H1 (cell line): Measurements from ENCODE around the gene ZMIZ1. TPM values are rescaled to one million over a fixed set of nuclear protein-coding genes. Genes with fewer than 3 reads are reported as not detected.

Experiments
- NRF1 ChIP-seq: IDR thresholded peaks from 2 replicates; pipeline ENCODE4 v1.6.1; 2011; ENCODE audit warnings: mild to moderate bottlenecking, low read depth, low read length, improper control_type of control experiment
- POLR2A ChIP-seq, 2 experiments: IDR thresholded peaks; 1 replicate in 1 of 2; 2 replicates in 1 of 2; pipeline ENCODE4 v1.6.1; 2011; ENCODE audit warnings: low read depth in 2 of 2, low read length in 2 of 2, mild to moderate bottlenecking in 2 of 2; ENCODE audit errors: control extremely low read depth in 1 of 2
- RBBP5 ChIP-seq: IDR thresholded peaks from 2 replicates; pipeline ENCODE4 v1.7.1; 2012; ENCODE audit warnings: low read depth, mild to moderate bottlenecking, inconsistent platforms, low read length, moderate library complexity, borderline replicate concordance
- SAP30 ChIP-seq: fragments of 300-600 bp; sonication (generic); IDR thresholded peaks from 2 replicates; pipeline ENCODE4 v1.7.1; 2012; ENCODE audit warnings: low read length, moderate library complexity, mild to moderate bottlenecking, inconsistent platforms; ENCODE audit not compliant: insufficient read depth, insufficient replicate concordance
- SP2 ChIP-seq: IDR thresholded peaks from 2 replicates; pipeline ENCODE4 v1.6.1; 2012; ENCODE audit warnings: mild to moderate bottlenecking, low read length, inconsistent platforms
- TEAD4 ChIP-seq: IDR thresholded peaks from 2 replicates; pipeline ENCODE4 v1.6.1; 2012; ENCODE audit warnings: low read depth, low read length, inconsistent platforms, mixed read lengths
- YY1 ChIP-seq: IDR thresholded peaks from 2 replicates; pipeline ENCODE4 v1.6.1; 2011; ENCODE audit warnings: low read depth, mild to moderate bottlenecking, low read length
- ZNF274 ChIP-seq: IDR thresholded peaks from 2 replicates; pipeline ENCODE4 v1.7.0; 2012; ENCODE audit warnings: low read length, borderline replicate concordance; ENCODE audit errors: extremely low read depth
- polyA plus RNA-seq, 7 experiments: library from polyadenylated mRNA; depleted of rRNA in 3 of 7; stranded (reverse) in 5 of 7; unstranded in 2 of 7; fragments of >200 nt in 5 of 7; fragments of 200-250 nt in 2 of 7; gene quantifications; 1 replicate in 5 of 7; 2 replicates in 1 of 7; 4 replicates in 1 of 7; pipeline versions ENCODE4 v1.2.1 to v1.2.3, GENCODE V29; 2011 to 2013; ENCODE audit warnings: missing spikeins in 2 of 7, mixed read lengths in 2 of 7
- total RNA-seq: library from RNA; stranded (reverse); fragmentation: NEBNext Ultra II Directional; extraction: Animal tissue kit (Norgen Biotek cat#: 25700); gene quantifications from 2 replicates; pipeline ENCODE4 v1.2.1, GENCODE V29; 2021

ZMIZ1 gene
- total and polyA plus RNA-seq, 2 of the 8 experiments (the other 6 are each of a cell fraction or from before 2014, with no cell fraction given): 8.1 to 28.0 TPM

GRCh38 chr10:79089632-79090031, 20.9 kb downstream of the ZMIZ1 start (continued):
- no peak for TF ChIP-seq SAP30
- no peak for TF ChIP-seq SP2
- TF ChIP-seq NRF1: no peak
- TF ChIP-seq TEAD4: no peak
- TF ChIP-seq POLR2A (IDR thresholded peaks at IDR 0.05; ENCODE audit: control extremely low read depth in 1 of 2, low read depth in 2 of 2, low read length in 2 of 2): no peak
- TF ChIP-seq RBBP5: no peak
- TF ChIP-seq ZNF274: no peak
- TF ChIP-seq YY1: no peak
- TF ChIP-seq, all 59 proteins: peak for 0
